Neural cell (in vitro differentiated cells): ENCODE results near the gene COLEC11. TPM values are rescaled to one million over a fixed set of nuclear protein-coding genes. Genes with fewer than 3 reads are reported as not detected.
"Not testable (repeated sequence)": the region's sequence is repeated elsewhere in the genome, so short reads cannot be mapped to it uniquely, and the experiment has no call there.

Experiments
- H2AFZ ChIP-seq: fragments of 200-600, 300-800 bp; sonication (generic), shearing (Covaris generic); 2 replicates; pipeline ENCODE4 v1.6.0; 2014; ENCODE audit warnings: low read depth, mild to moderate bottlenecking, antibody characterized with exemption, low read length, moderate library complexity
- H3F3A ChIP-seq: fragments of 200-600 bp; shearing (Covaris generic); 2 replicates; pipeline ENCODE4 v1.6.1; 2016; ENCODE audit warnings: mild to moderate bottlenecking, moderate library complexity, mixed read lengths, antibody characterized with exemption, low read length; ENCODE audit not compliant: insufficient read depth, poor library complexity, severe bottlenecking
- H3K27ac ChIP-seq: fragments of 200-600, 300-800 bp; sonication (generic), shearing (Covaris generic); 2 replicates; pipeline ENCODE4 v1.5.1; 2014; ENCODE audit warnings: mild to moderate bottlenecking, low read length, moderate library complexity
- H3K27me3 ChIP-seq: fragments of 300-800, 200-600 bp; sonication (generic), shearing (Covaris generic); 2 replicates; pipeline ENCODE4 v1.6.0; 2014; ENCODE audit warnings: mild to moderate bottlenecking, low read depth, low read length, moderate library complexity; ENCODE audit not compliant: insufficient read depth
- H3K36me3 ChIP-seq: fragments of 300-800, 200-600 bp; sonication (generic), shearing (Covaris generic); 2 replicates; pipeline ENCODE4 v1.5.1; 2014; ENCODE audit warnings: mild to moderate bottlenecking, antibody characterized with exemption, low read length, moderate library complexity; ENCODE audit not compliant: insufficient read depth
- H3K4me2 ChIP-seq: fragments of 300-800, 200-600 bp; sonication (generic), shearing (Covaris generic); 2 replicates; pipeline ENCODE4 v1.6.0; 2014; ENCODE audit warnings: mild to moderate bottlenecking, low read length
- H3K4me3 ChIP-seq: fragments of 300-800, 200-600 bp; sonication (generic), shearing (Covaris generic); 2 replicates; pipeline ENCODE4 v1.5.1; 2014; ENCODE audit warnings: mild to moderate bottlenecking, low read length, moderate library complexity
- H3K79me2 ChIP-seq: fragments of 200-600 bp; shearing (Covaris generic); replicated peaks from 2 replicates; pipeline ENCODE4 v1.6.0; 2014; ENCODE audit warnings: mild to moderate bottlenecking, low read length, moderate library complexity; ENCODE audit not compliant: insufficient read depth
- H3K9ac ChIP-seq: fragments of 300-800, 200-600 bp; sonication (generic), shearing (Covaris generic); 2 replicates; pipeline ENCODE4 v1.6.1; 2016; ENCODE audit warnings: mild to moderate bottlenecking, low read length, mixed read lengths
- H3K9me2 ChIP-seq: fragments of 200-600 bp; shearing (Covaris generic); 2 replicates; pipeline ENCODE4 v1.6.1; 2016; ENCODE audit warnings: mild to moderate bottlenecking, low read length, mixed read lengths; ENCODE audit not compliant: insufficient read depth
- H3K9me3 ChIP-seq: fragments of 200-600, 300-800 bp; sonication (generic), shearing (Covaris generic); 2 replicates; pipeline ENCODE4 v1.6.1; 2016; ENCODE audit warnings: mild to moderate bottlenecking, mixed run types, low read length, moderate library complexity, mixed read lengths
- H4K20me1 ChIP-seq: fragments of 200-600 bp; shearing (Covaris generic); 2 replicates; pipeline ENCODE4 v1.6.1; 2016; ENCODE audit warnings: mild to moderate bottlenecking, mixed run types; ENCODE audit not compliant: insufficient read depth
- EP300 ChIP-seq: fragments of 450-650 bp; conservative IDR thresholded peaks from 2 replicates; pipeline ENCODE4 v1.6.1; 2014; ENCODE audit warnings: antibody characterized with exemption, mild to moderate bottlenecking, moderate library complexity; ENCODE audit not compliant: poor library complexity, severe bottlenecking
- EZH2 ChIP-seq: fragments of 200-600, 300-800 bp; shearing (Covaris generic), sonication (generic); IDR thresholded peaks from 2 replicates; pipeline ENCODE4 v1.6.1; 2014; ENCODE audit warnings: antibody characterized with exemption, low read length, borderline replicate concordance, mild to moderate bottlenecking; ENCODE audit not compliant: insufficient read depth, poor library complexity, severe bottlenecking
- MXI1 ChIP-seq: fragments of 450-650 bp; conservative IDR thresholded peaks from 2 replicates; pipeline ENCODE4 v1.6.1; 2014; ENCODE audit warnings: antibody characterized with exemption, mild to moderate bottlenecking; ENCODE audit not compliant: poor library complexity, severe bottlenecking
- POLR2AphosphoS5 ChIP-seq: IDR thresholded peaks from 2 replicates; pipeline ENCODE4 v1.6.1; 2012
- RAD21 ChIP-seq: fragments of 450-650 bp; conservative IDR thresholded peaks from 2 replicates; pipeline ENCODE4 v1.6.1; 2014; ENCODE audit warnings: antibody characterized with exemption, mild to moderate bottlenecking, moderate library complexity
- REST ChIP-seq: IDR thresholded peaks from 2 replicates; pipeline ENCODE4 v1.6.1; 2012; ENCODE audit warnings: borderline replicate concordance
- SMC3 ChIP-seq: fragments of 450-650 bp; conservative IDR thresholded peaks from 2 replicates; pipeline ENCODE4 v1.6.1; 2014; ENCODE audit warnings: antibody characterized with exemption, mild to moderate bottlenecking, moderate library complexity; ENCODE audit not compliant: poor library complexity
- TAF1 ChIP-seq: IDR thresholded peaks from 2 replicates; pipeline ENCODE4 v1.6.1; 2012; ENCODE audit warnings: low read depth
- polyA plus RNA-seq: library from polyadenylated mRNA; depleted of rRNA; stranded (reverse); fragments of >200 nt; gene quantifications from 2 replicates; pipeline ENCODE4 v1.2.3, GENCODE V29; 2014
- TF ChIP-seq, protein P1 (sequence below): fragments of 450-650 bp; IDR thresholded peaks from 2 replicates; pipeline ENCODE4 v1.5.1; 2014; ENCODE audit warnings: antibody characterized with exemption, mild to moderate bottlenecking, moderate library complexity; ENCODE audit not compliant: poor library complexity, severe bottlenecking

Gene COLEC11
- polyA plus RNA-seq, 1 donor from 2014 or later: 4.0 TPM

DNA sequence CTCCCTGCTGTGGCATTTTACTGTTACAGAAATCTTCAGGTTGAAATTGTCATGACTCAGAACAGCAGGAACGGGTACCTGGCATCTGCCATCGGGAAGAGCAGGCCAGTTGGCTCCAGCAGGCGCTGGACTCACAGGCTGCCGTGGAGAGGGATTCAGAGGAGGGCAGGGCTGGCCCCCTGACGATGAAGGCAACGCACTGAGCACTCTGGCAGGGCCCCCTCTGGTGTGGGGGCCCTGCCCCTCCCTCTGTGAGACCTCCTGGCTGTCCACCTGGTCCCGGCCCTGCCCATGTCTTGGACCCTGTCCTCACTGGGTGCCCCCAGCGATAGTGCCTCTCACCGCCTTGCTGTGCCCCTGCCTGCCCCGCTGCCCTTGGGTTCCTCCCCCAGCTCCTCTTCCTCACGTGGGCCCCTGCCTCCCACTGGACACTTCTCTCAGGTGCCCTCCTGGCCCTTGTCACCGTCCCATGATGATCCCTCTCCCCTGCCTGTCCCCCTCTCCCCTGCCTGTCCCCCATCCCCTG, 39.7 kb downstream of the COLEC11 start:
- no peak for TF ChIP-seq MXI1
- TF ChIP-seq TAF1: no peak
- TF ChIP-seq POLR2AphosphoS5: no peak
- no peak for TF ChIP-seq REST
- no peak for TF ChIP-seq RAD21
- no peak for TF ChIP-seq EP300
- TF ChIP-seq SMC3: no peak
- TF ChIP-seq, protein P1, sequence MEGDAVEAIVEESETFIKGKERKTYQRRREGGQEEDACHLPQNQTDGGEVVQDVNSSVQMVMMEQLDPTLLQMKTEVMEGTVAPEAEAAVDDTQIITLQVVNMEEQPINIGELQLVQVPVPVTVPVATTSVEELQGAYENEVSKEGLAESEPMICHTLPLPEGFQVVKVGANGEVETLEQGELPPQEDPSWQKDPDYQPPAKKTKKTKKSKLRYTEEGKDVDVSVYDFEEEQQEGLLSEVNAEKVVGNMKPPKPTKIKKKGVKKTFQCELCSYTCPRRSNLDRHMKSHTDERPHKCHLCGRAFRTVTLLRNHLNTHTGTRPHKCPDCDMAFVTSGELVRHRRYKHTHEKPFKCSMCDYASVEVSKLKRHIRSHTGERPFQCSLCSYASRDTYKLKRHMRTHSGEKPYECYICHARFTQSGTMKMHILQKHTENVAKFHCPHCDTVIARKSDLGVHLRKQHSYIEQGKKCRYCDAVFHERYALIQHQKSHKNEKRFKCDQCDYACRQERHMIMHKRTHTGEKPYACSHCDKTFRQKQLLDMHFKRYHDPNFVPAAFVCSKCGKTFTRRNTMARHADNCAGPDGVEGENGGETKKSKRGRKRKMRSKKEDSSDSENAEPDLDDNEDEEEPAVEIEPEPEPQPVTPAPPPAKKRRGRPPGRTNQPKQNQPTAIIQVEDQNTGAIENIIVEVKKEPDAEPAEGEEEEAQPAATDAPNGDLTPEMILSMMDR: no peak
- no peak for TF ChIP-seq EZH2
- Histone ChIP-seq H3K9me2 (no peaks in the 10 kb centered on the region), H3K79me2 (no peaks in the 10 kb centered on the region), H3K9me3 (no peaks in the 10 kb centered on the region), H3K4me2 (no peak overlapping the region), H3K4me3 (no peak overlapping the region), H3K9ac (no peak overlapping the region), H2AFZ (no peak overlapping the region), H3K27ac (no peak overlapping the region), H3F3A (no peaks in the 10 kb centered on the region), H3K27me3 (no peaks in the 10 kb centered on the region), H3K36me3 (no peaks in the 10 kb centered on the region), H4K20me1 (no peaks in the 10 kb centered on the region)

- Histone ChIP-seq H3K4me2 (no peak overlapping the region), H3K4me3 (no peak overlapping the region), H3K9ac (no peak overlapping the region), H3K79me2 (no peaks in the 10 kb centered on the region), H3K36me3 (no peaks in the 10 kb centered on the region), H4K20me1 (no peaks in the 10 kb centered on the region), H3K9me2 (no peaks in the 10 kb centered on the region), H3K27me3 (no peaks in the 10 kb centered on the region), H3F3A (no peaks in the 10 kb centered on the region), H3K27ac (no peak overlapping the region), H2AFZ (no peak overlapping the region), H3K9me3 (no peaks in the 10 kb centered on the region)
- TF ChIP-seq EZH2: no peak
Measured at GRCh38 chr2:3635171-3635974, 40.5 kb downstream of the COLEC11 start.

DNA sequence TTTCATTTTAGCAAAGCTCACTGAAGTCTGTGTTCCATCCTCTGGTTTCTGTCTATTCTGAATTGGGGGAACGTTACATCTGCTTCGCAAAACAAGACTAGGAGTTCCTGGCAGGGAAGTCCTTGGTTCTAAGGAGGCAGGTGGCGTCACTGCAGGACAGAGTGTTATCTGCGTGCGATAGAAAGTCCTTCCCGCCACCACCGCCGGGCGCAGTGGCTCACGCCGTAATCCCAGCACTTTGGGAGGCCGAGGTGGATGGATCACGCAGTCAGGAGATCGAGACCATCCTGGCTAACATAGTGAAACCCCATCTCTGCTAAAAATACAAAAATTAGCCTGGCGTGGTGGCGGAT, 41.0 kb downstream of the COLEC11 start:
- not testable (repeated sequence) for H3K36me3 ChIP-seq, H3K9me3 ChIP-seq, H2AFZ ChIP-seq, H4K20me1 ChIP-seq, H3K79me2 ChIP-seq, H3K4me3 ChIP-seq, H3F3A ChIP-seq, H3K27ac ChIP-seq, H3K27me3 ChIP-seq, H3K4me2 ChIP-seq, H3K9ac ChIP-seq, H3K9me2 ChIP-seq
